Hepatocyte (in vitro differentiated cells): ENCODE data around the gene TEX13A.

Experiments used
- CTCF ChIP-seq: fragments of 200-600 bp; sonication (generic); IDR thresholded peaks from 2 replicates; pipeline ENCODE4 v1.5.1; 2016; ENCODE audit warnings: antibody characterized with exemption, mild to moderate bottlenecking; ENCODE audit not compliant: poor library complexity
- EZH2 ChIP-seq: fragments of 200-600 bp; sonication (generic); IDR thresholded peaks from 2 replicates; pipeline ENCODE4 v1.6.1; 2016; ENCODE audit warnings: antibody characterized with exemption, mild to moderate bottlenecking, borderline replicate concordance
- EZH2phosphoT487 ChIP-seq: fragments of 200-600 bp; sonication (generic); IDR thresholded peaks from one replicate; pipeline ENCODE4 v1.6.1; 2018; ENCODE audit warnings: antibody characterized with exemption, mild to moderate bottlenecking, low read depth, moderate library complexity; ENCODE audit not compliant: unreplicated experiment, severe bottlenecking

GRCh38 chrX:105226499-105226898 lies 6.0 kb upstream of the TEX13A start:
- TF ChIP-seq EZH2 (no peak), CTCF (no peak), EZH2phosphoT487 (no peak)
